GM23338 (cell line): ENCODE data around the gene HIVEP3. TPM values are rescaled to one million over a fixed set of nuclear protein-coding genes. Genes with fewer than 3 reads are reported as not detected.
A peak's percentile ranks its signal among the peaks of the same experiment; 100 is the strongest.

ENCODE experiments used
- ATAC-seq: fragments of 200-7000 bp; cut with Tn5 transposase; 3 replicates; pipeline ENCODE4 v1.9.1; 2020
- DNase-seq: peaks from one replicate; pipeline ENCODE4 v3.0.0-alpha.2; 2015; ENCODE audit warnings: low spot score
- H2AFZ ChIP-seq: fragments of 200-600 bp; sonication (generic); 2 replicates; pipeline ENCODE4 v1.8.0; 2016; ENCODE audit warnings: antibody characterized with exemption, mild to moderate bottlenecking, moderate library complexity
- H3F3A ChIP-seq: fragments of 200-600 bp; sonication (generic); replicated peaks from 2 replicates; pipeline ENCODE4 v1.8.0; 2017; ENCODE audit warnings: antibody characterized with exemption, mixed run types, low read depth
- H3K27ac ChIP-seq: fragments of 200-600 bp; sonication (generic); 2 replicates; pipeline ENCODE4 v1.6.1; 2016; ENCODE audit warnings: low read depth
- H3K27me3 ChIP-seq: fragments of 200-600 bp; sonication (generic); 2 replicates; pipeline ENCODE4 v1.8.0; 2016; ENCODE audit warnings: mild to moderate bottlenecking, mixed run types, moderate library complexity; ENCODE audit not compliant: insufficient read depth
- H3K36me3 ChIP-seq: fragments of 200-600 bp; sonication (generic); 2 replicates; pipeline ENCODE4 v1.8.0; 2016; ENCODE audit warnings: mild to moderate bottlenecking; ENCODE audit not compliant: insufficient read depth
- H3K4me1 ChIP-seq: fragments of 200-600 bp; sonication (generic); 2 replicates; pipeline ENCODE4 v1.8.0; 2016; ENCODE audit warnings: mild to moderate bottlenecking, moderate library complexity; ENCODE audit not compliant: insufficient read depth
- H3K4me2 ChIP-seq: fragments of 200-600 bp; sonication (generic); 2 replicates; pipeline ENCODE4 v1.7.1; 2017; ENCODE audit warnings: mixed run types
- H3K4me3 ChIP-seq: fragments of 200-600 bp; sonication (generic); 2 replicates; pipeline ENCODE4 v1.6.1; 2016; ENCODE audit warnings: mixed run types
- H3K79me2 ChIP-seq: fragments of 200-600 bp; sonication (generic); replicated peaks from 2 replicates; pipeline ENCODE4 v1.8.0; 2017; ENCODE audit warnings: mild to moderate bottlenecking; ENCODE audit not compliant: insufficient read depth
- H3K9me2 ChIP-seq: fragments of 200-600 bp; sonication (generic); 2 replicates; pipeline ENCODE4 v1.8.0; 2017; ENCODE audit not compliant: insufficient read depth
- H4K20me1 ChIP-seq: fragments of 200-600 bp; sonication (generic); replicated peaks from 2 replicates; pipeline ENCODE4 v1.8.0; 2017; ENCODE audit warnings: mild to moderate bottlenecking; ENCODE audit not compliant: insufficient read depth
- H3K27ac Mint-ChIP-seq: 2 replicates; pipeline ENCODE4 v1.8.0; 2020; ENCODE audit warnings: inconsistent platforms, mild to moderate bottlenecking, moderate library complexity, mixed read lengths
- H3K27me3 Mint-ChIP-seq: 3 replicates; pipeline ENCODE4 v1.8.0; 2022; ENCODE audit warnings: low read depth, mild to moderate bottlenecking, moderate library complexity, mixed read lengths, inconsistent platforms; ENCODE audit not compliant: insufficient read depth, poor library complexity
- H3K36me3 Mint-ChIP-seq: 3 replicates; pipeline ENCODE4 v1.8.0; 2021; ENCODE audit warnings: low read depth, mild to moderate bottlenecking, inconsistent platforms, moderate library complexity, mixed read lengths
- H3K4me1 Mint-ChIP-seq: 3 replicates; pipeline ENCODE4 v1.8.0; 2020; ENCODE audit warnings: mild to moderate bottlenecking, inconsistent platforms, mixed read lengths
- H3K4me3 Mint-ChIP-seq: 3 replicates; pipeline ENCODE4 v1.8.0; 2021; ENCODE audit warnings: moderate library complexity, mild to moderate bottlenecking, inconsistent platforms, mixed read lengths
- H3K9me3 Mint-ChIP-seq: 3 replicates; pipeline ENCODE4 v1.8.0; 2020; ENCODE audit warnings: moderate library complexity, mild to moderate bottlenecking, inconsistent platforms, mixed read lengths
- CREB1 ChIP-seq: fragments of 250-450 bp; sonication (Bioruptor Pico); IDR thresholded peaks from 2 replicates; pipeline ENCODE4 v1.5.0; 2020; ENCODE audit warnings: low read depth, mild to moderate bottlenecking, moderate library complexity
- EZH2phosphoT487 ChIP-seq: fragments of 200-600 bp; sonication (generic); IDR thresholded peaks from one replicate; pipeline ENCODE4 v1.8.1; 2018; ENCODE audit warnings: antibody characterized with exemption; ENCODE audit not compliant: unreplicated experiment
- JUNB ChIP-seq: IDR thresholded peaks from one replicate; pipeline ENCODE4 v1.6.1; 2016; ENCODE audit warnings: antibody characterized with exemption; ENCODE audit not compliant: unreplicated experiment
- NANOG ChIP-seq: IDR thresholded peaks from 2 replicates; pipeline ENCODE4 v1.6.1; 2016; ENCODE audit warnings: antibody characterized with exemption, borderline replicate concordance
- POLR2AphosphoS5 ChIP-seq: IDR thresholded peaks from 2 replicates; pipeline ENCODE4 v1.6.1; 2016; ENCODE audit warnings: antibody characterized with exemption, low read depth
- ZNF114 ChIP-seq: fragments of 250-450 bp; sonication (Bioruptor Pico); IDR thresholded peaks from 2 replicates; pipeline ENCODE4 v1.5.0; 2020; ENCODE audit warnings: mild to moderate bottlenecking, moderate library complexity
- ZNF331 ChIP-seq: fragments of 250-450 bp; sonication (Bioruptor Pico); IDR thresholded peaks from 2 replicates; pipeline ENCODE4 v1.5.0; 2020; ENCODE audit warnings: low read depth, mild to moderate bottlenecking, moderate library complexity
- polyA plus RNA-seq: library from polyadenylated mRNA; unstranded; fragments of >200 nt; fragmentation: Nextera tagmentation; extraction: Ambion mirVana; gene quantifications from 2 replicates; pipeline ENCODE4 v1.2.1, GENCODE V29; 2016
- total RNA-seq: library from RNA; depleted of rRNA; stranded (reverse); fragments of >200 nt; shearing (Covaris generic); gene quantifications from 2 replicates; pipeline ENCODE4 v1.2.3, GENCODE V29; 2014
- TF ChIP-seq, protein P1 (sequence below), 2 experiments: fragments of 200-600 bp in 1 of 2; sonication (generic) in 1 of 2; conservative IDR thresholded peaks; 2 replicates each; pipeline versions ENCODE4 v1.5.1 to v1.6.1; 2016 to 2017; ENCODE audit warnings: antibody characterized with exemption in 2 of 2, low read depth in 2 of 2, mild to moderate bottlenecking in 2 of 2, moderate library complexity in 1 of 2
- TF ChIP-seq, protein P2 (sequence below): IDR thresholded peaks from 2 replicates; pipeline ENCODE4 v1.6.1; 2016; ENCODE audit warnings: antibody characterized with exemption
- TF ChIP-seq, protein P3 (sequence below): IDR thresholded peaks from one replicate; pipeline ENCODE4 v1.6.1; 2018; ENCODE audit warnings: antibody characterized with exemption; ENCODE audit not compliant: unreplicated experiment
- TF ChIP-seq, protein P4 (sequence below): fragments of 250-450 bp; sonication (Bioruptor Pico); IDR thresholded peaks from 2 replicates; pipeline ENCODE4 v1.5.0; 2020; ENCODE audit warnings: mild to moderate bottlenecking, moderate library complexity

HIVEP3 gene
- total and polyA plus RNA-seq, 2 experiments from 2014 or later = 0.14 to 0.24 TPM

DNA sequence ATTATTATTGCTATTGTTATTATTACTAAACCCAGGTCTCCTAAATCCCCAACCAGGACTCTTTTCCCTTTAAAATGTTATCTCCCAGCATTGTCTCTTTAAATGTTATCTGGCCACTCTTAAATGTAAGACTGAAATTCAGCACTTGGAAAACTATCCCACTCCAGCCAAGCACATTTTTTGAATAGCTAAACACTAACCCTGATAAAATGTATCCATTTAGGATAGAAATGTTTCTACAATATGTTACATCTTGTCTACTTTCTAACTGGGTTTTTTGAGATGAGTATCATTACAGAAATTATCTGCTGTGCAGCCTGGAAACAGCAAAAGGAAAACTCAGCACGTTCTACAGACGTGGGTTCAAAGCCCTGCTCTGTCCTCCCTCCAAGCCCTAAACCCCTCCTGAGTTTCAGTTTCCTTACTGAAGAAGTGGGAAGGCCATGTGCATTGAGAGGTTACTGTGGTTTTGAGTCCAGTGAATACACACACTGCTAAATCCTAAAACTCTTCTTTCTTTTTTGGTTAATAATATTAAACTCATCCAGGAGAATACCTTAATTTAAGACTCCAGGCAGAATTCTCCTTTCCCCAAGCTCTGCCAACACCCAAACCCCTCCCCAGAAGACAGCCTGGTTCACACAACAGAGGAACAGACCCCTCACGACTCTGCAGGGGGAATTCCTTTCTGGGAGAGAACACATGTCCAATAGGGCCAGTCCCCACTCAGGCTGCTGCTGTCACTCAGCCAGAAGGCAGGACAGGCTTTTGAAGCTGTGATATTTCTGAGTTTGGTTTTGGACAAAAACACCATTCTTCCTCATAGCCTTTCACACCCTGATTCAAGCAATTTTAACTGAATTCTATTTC, 41.9 kb downstream of the HIVEP3 start:
- no peak overlapping the region for H3K4me2 ChIP-seq
- DNase-seq = no peak
- no peak for ATAC-seq
- no peaks in the 10 kb centered on the region; the same call in 1 of the 2 replicates for H3F3A ChIP-seq
- H3K79me2 ChIP-seq = no peaks in the 10 kb centered on the region
- no peaks in the 10 kb centered on the region for H3K36me3 Mint-ChIP-seq
- H3K9me2 ChIP-seq = no peaks in the 10 kb centered on the region
- H3K4me3 ChIP-seq = no peak overlapping the region
- TF ChIP-seq, protein P1, sequence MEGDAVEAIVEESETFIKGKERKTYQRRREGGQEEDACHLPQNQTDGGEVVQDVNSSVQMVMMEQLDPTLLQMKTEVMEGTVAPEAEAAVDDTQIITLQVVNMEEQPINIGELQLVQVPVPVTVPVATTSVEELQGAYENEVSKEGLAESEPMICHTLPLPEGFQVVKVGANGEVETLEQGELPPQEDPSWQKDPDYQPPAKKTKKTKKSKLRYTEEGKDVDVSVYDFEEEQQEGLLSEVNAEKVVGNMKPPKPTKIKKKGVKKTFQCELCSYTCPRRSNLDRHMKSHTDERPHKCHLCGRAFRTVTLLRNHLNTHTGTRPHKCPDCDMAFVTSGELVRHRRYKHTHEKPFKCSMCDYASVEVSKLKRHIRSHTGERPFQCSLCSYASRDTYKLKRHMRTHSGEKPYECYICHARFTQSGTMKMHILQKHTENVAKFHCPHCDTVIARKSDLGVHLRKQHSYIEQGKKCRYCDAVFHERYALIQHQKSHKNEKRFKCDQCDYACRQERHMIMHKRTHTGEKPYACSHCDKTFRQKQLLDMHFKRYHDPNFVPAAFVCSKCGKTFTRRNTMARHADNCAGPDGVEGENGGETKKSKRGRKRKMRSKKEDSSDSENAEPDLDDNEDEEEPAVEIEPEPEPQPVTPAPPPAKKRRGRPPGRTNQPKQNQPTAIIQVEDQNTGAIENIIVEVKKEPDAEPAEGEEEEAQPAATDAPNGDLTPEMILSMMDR (conservative IDR thresholded peaks at IDR 0.05; ENCODE audit: low read depth in 2 of 2) = no peak
- TF ChIP-seq JUNB = no peak
- TF ChIP-seq POLR2AphosphoS5 = no peak
- no peak for TF ChIP-seq ZNF331 (CRISPR knock-in tag)
- no peak for TF ChIP-seq NANOG
- TF ChIP-seq, protein P2, sequence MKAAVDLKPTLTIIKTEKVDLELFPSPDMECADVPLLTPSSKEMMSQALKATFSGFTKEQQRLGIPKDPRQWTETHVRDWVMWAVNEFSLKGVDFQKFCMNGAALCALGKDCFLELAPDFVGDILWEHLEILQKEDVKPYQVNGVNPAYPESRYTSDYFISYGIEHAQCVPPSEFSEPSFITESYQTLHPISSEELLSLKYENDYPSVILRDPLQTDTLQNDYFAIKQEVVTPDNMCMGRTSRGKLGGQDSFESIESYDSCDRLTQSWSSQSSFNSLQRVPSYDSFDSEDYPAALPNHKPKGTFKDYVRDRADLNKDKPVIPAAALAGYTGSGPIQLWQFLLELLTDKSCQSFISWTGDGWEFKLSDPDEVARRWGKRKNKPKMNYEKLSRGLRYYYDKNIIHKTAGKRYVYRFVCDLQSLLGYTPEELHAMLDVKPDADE = no peak
- TF ChIP-seq, protein P3, sequence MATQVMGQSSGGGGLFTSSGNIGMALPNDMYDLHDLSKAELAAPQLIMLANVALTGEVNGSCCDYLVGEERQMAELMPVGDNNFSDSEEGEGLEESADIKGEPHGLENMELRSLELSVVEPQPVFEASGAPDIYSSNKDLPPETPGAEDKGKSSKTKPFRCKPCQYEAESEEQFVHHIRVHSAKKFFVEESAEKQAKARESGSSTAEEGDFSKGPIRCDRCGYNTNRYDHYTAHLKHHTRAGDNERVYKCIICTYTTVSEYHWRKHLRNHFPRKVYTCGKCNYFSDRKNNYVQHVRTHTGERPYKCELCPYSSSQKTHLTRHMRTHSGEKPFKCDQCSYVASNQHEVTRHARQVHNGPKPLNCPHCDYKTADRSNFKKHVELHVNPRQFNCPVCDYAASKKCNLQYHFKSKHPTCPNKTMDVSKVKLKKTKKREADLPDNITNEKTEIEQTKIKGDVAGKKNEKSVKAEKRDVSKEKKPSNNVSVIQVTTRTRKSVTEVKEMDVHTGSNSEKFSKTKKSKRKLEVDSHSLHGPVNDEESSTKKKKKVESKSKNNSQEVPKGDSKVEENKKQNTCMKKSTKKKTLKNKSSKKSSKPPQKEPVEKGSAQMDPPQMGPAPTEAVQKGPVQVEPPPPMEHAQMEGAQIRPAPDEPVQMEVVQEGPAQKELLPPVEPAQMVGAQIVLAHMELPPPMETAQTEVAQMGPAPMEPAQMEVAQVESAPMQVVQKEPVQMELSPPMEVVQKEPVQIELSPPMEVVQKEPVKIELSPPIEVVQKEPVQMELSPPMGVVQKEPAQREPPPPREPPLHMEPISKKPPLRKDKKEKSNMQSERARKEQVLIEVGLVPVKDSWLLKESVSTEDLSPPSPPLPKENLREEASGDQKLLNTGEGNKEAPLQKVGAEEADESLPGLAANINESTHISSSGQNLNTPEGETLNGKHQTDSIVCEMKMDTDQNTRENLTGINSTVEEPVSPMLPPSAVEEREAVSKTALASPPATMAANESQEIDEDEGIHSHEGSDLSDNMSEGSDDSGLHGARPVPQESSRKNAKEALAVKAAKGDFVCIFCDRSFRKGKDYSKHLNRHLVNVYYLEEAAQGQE = no peak
- no peak for TF ChIP-seq ZNF114
- TF ChIP-seq, protein P4, sequence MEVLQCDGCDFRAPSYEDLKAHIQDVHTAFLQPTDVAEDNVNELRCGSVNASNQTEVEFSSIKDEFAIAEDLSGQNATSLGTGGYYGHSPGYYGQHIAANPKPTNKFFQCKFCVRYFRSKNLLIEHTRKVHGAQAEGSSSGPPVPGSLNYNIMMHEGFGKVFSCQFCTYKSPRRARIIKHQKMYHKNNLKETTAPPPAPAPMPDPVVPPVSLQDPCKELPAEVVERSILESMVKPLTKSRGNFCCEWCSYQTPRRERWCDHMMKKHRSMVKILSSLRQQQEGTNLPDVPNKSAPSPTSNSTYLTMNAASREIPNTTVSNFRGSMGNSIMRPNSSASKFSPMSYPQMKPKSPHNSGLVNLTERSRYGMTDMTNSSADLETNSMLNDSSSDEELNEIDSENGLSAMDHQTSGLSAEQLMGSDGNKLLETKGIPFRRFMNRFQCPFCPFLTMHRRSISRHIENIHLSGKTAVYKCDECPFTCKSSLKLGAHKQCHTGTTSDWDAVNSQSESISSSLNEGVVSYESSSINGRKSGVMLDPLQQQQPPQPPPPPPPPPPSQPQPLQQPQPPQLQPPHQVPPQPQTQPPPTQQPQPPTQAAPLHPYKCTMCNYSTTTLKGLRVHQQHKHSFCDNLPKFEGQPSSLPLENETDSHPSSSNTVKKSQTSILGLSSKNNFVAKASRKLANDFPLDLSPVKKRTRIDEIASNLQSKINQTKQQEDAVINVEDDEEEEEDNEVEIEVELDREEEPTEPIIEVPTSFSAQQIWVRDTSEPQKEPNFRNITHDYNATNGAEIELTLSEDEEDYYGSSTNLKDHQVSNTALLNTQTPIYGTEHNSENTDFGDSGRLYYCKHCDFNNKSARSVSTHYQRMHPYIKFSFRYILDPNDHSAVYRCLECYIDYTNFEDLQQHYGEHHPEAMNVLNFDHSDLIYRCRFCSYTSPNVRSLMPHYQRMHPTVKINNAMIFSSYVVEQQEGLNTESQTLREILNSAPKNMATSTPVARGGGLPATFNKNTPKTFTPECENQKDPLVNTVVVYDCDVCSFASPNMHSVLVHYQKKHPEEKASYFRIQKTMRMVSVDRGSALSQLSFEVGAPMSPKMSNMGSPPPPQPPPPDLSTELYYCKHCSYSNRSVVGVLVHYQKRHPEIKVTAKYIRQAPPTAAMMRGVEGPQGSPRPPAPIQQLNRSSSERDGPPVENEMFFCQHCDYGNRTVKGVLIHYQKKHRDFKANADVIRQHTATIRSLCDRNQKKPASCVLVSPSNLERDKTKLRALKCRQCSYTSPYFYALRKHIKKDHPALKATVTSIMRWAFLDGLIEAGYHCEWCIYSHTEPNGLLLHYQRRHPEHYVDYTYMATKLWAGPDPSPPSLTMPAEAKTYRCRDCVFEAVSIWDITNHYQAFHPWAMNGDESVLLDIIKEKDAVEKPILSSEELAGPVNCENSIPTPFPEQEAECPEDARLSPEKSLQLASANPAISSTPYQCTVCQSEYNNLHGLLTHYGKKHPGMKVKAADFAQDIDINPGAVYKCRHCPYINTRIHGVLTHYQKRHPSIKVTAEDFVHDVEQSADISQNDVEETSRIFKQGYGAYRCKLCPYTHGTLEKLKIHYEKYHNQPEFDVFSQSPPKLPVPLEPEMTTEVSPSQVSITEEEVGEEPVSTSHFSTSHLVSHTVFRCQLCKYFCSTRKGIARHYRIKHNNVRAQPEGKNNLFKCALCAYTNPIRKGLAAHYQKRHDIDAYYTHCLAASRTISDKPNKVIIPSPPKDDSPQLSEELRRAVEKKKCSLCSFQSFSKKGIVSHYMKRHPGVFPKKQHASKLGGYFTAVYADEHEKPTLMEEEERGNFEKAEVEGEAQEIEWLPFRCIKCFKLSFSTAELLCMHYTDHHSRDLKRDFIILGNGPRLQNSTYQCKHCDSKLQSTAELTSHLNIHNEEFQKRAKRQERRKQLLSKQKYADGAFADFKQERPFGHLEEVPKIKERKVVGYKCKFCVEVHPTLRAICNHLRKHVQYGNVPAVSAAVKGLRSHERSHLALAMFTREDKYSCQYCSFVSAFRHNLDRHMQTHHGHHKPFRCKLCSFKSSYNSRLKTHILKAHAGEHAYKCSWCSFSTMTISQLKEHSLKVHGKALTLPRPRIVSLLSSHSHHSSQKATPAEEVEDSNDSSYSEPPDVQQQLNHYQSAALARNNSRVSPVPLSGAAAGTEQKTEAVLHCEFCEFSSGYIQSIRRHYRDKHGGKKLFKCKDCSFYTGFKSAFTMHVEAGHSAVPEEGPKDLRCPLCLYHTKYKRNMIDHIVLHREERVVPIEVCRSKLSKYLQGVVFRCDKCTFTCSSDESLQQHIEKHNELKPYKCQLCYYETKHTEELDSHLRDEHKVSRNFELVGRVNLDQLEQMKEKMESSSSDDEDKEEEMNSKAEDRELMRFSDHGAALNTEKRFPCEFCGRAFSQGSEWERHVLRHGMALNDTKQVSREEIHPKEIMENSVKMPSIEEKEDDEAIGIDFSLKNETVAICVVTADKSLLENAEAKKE = no peak
- TF ChIP-seq EZH2phosphoT487 = no peak
- no peak for TF ChIP-seq CREB1
- no peaks in the 10 kb centered on the region; the same call in 2 of the 3 replicates for H3K9me3 Mint-ChIP-seq
- H2AFZ ChIP-seq = peak overlapping the region; percentile 67; the same call in 1 of the 2 replicates
- peaks cover 6% of the 10 kb centered on the region for H3K27me3 Mint-ChIP-seq
- no peak overlapping the region for H3K27ac ChIP-seq
- H3K4me1 ChIP-seq = peaks cover 40% of the 10 kb centered on the region
- no peak overlapping the region for H3K27ac Mint-ChIP-seq
- H3K27me3 ChIP-seq = no peaks in the 10 kb centered on the region
- H3K36me3 ChIP-seq = no peaks in the 10 kb centered on the region
- H3K4me3 Mint-ChIP-seq = no peak overlapping the region
- no peaks in the 10 kb centered on the region for H4K20me1 ChIP-seq
- peaks cover 54% of the 10 kb centered on the region for H3K4me1 Mint-ChIP-seq
